Measurements from ENCODE around the gene TLE2. TPM values are rescaled to one million over a fixed set of nuclear protein-coding genes. Genes with fewer than 3 reads are reported as not detected.

The TLE2 gene
- total and polyA plus RNA-seq, 9 of the 15 experiments (the other 6 are each of a cell fraction or from before 2014, with no cell fraction given), result 0.35 to 13.1 (median 6.2) TPM

GRCh38 chr19:3015126-3016057 lies 13.7 kb downstream of the TLE2 start:
- Histone ChIP-seq H3K9me3 (replicated peaks; ENCODE audit: control insufficient read depth, insufficient read depth, low read depth, low read length) (no peaks in the 10 kb centered on the region), H3K36me3 (ENCODE audit: control insufficient read depth, insufficient read depth, low read length) (no peaks in the 10 kb centered on the region), H4K20me1 (replicated peaks; ENCODE audit: control insufficient read depth, insufficient read depth, low read length) (no peaks in the 10 kb centered on the region), H3K4me2 (ENCODE audit: insufficient read depth, low read length) (no peak overlapping the region), H3K4me1 (replicated peaks in 1 of 2; ENCODE audit: control insufficient read depth in 2 of 2, insufficient read depth in 2 of 2, low read length in 2 of 2) (peaks cover 0 to 15% of the 10 kb centered on the region in 2 experiments; a peak in 2 of 5 replicates), H3K4me3 (no peak overlapping the region), H2AFZ (ENCODE audit: low read depth, low read length) (no peak overlapping the region), H3K27ac (ENCODE audit: extremely low read depth, low read depth, low read length) (no peak overlapping the region), H3K79me2 (ENCODE audit: control insufficient read depth, insufficient read depth, low read length) (no peaks in the 10 kb centered on the region), H3K27me3 (ENCODE audit: control insufficient read depth in 2 of 2, insufficient read depth in 2 of 2, low read length in 2 of 2) (no peaks in the 10 kb centered on the region), H3K9ac (ENCODE audit: insufficient read depth in 1 of 2, low read depth in 2 of 2, low read length in 2 of 2) (0 out of 4 replicates have a peak overlapping the region, but pooled peaks of 1 of the 2 experiments have one; percentile 37), H3K9me1 (ENCODE audit: control insufficient read depth, insufficient read depth, low read length) (no peaks in the 10 kb centered on the region)
- no peak for FAIRE-seq
- in situ Hi-C loops (cut with MboI) (no loop called here), intact Hi-C loops (cut with micrococcal nuclease) (no loop called here)
- no TSS peak for BruUV-seq (replicated peaks)
- no peak for DNase-seq (ENCODE audit: extremely low read depth in 1 of 4, low spot score in 3 of 4)
- ATAC-seq, result no peak
- CTCF ChIA-PET (ENCODE audit: low intra/inter-chr PET ratio), result no interaction called here
- POLR2A ChIA-PET, result interaction anchor here (0.5 to 0.9 kb wide), 5 partner anchors 7 to 833 kb away, joined by 3 to 5 read pairs (median 4); no protein-coding TSS in a partner anchor
- WGBS (ENCODE audit: insufficient coverage, low coverage, missing lambda C conversion rate), result 73% methylated on average over 16 of the region's 22 CpGs
- peak; percentile 52 for TF ChIP-seq CHD4 (IDR thresholded peaks at IDR 0.05; ENCODE audit: insufficient read depth, insufficient replicate concordance, low read depth, low read length, poor library complexity, severe bottlenecking)
- no peak for TF ChIP-seq SMAD2 (IDR thresholded peaks at IDR 0.05; ENCODE audit: low read depth, low read length)
- TF ChIP-seq CBX1 (IDR thresholded peaks at IDR 0.05; ENCODE audit: low read depth), result 0 out of 2 replicates have a peak, but pooled peaks have one; percentile 28
- 0 out of 2 replicates have a peak, but pooled peaks have one; percentile 13 for TF ChIP-seq ADNP (tag; IDR thresholded peaks at IDR 0.05)
- peak; percentile 82 for TF ChIP-seq RBM25 (IDR thresholded peaks at IDR 0.05; ENCODE audit: low read depth, low read length, severe bottlenecking)
- TF ChIP-seq BCOR (IDR thresholded peaks at IDR 0.05), result peak; percentile 72
- peak; percentile 100 for TF ChIP-seq ZBTB33 (CRISPR knock-in tag; IDR thresholded peaks at IDR 0.05)
- no peak for TF ChIP-seq SRSF7 (optimal IDR thresholded peaks at IDR 0.05; ENCODE audit: low read depth, low read length)
- no peak for TF ChIP-seq ZNF583 (CRISPR knock-in tag; IDR thresholded peaks at IDR 0.05)
- 0 out of 4 replicates have a peak, but pooled peaks of 1 of the 2 experiments have one; percentile 39 for TF ChIP-seq KDM1A (IDR thresholded peaks at IDR 0.05)
- TF ChIP-seq CSDE1 (IDR thresholded peaks at IDR 0.05), result no peak
- TF ChIP-seq ZFP36 (IDR thresholded peaks at IDR 0.05; ENCODE audit: low read depth, low read length, partially characterized antibody), result peak; percentile 94
- TF ChIP-seq PTBP1 (IDR thresholded peaks at IDR 0.05; ENCODE audit: low read depth, low read length), result peak; percentile 85; the same call in 1 of the 2 replicates
- TF ChIP-seq ZBTB8A (IDR thresholded peaks at IDR 0.05; ENCODE audit: partially characterized antibody), result no peak
- TF ChIP-seq MAX (CRISPR knock-in tag; IDR thresholded peaks at IDR 0.05), result peak; percentile 22; the same call in 1 of the 2 replicates
